Sciatic nerve (tissue), 2 donors: ENCODE data around the gene XAGE5. TPM values are rescaled to one million over a fixed set of nuclear protein-coding genes. Genes with fewer than 3 reads are reported as not detected.
"Not testable (repeated sequence)": the region's sequence is repeated elsewhere in the genome, so short reads cannot be mapped to it uniquely, and the experiment has no call there.

Source experiments
- ATAC-seq: fragments of 200-7000 bp; cut with Tn5 transposase; one replicate; pipeline ENCODE4 v1.9.1; 2020; ENCODE audit warnings: mild to moderate bottlenecking, moderate library complexity
- DNase-seq: peaks from one replicate; pipeline ENCODE4 v3.0.0-alpha.2; 2020; ENCODE audit warnings: low spot score
- intact Hi-C: fragments of 100-400 bp; cut with DNase I; formaldehyde crosslinking; loops from one replicate; pipeline ENCODE4 v1.14.2; 2022
- total RNA-seq: library from RNA; stranded (reverse); fragmentation: NEBNext Ultra II Directional; extraction: Animal tissue kit (Norgen Biotek cat#: 25700); gene quantifications from one replicate; pipeline ENCODE4 v1.2.1, GENCODE V29; 2021
- donor health status: DM: no; HTN: no; CAD: no.
- donor health status: DM: no; HTN: no; CAD: no.

The XAGE5 gene
- not detected for total RNA-seq

DNA sequence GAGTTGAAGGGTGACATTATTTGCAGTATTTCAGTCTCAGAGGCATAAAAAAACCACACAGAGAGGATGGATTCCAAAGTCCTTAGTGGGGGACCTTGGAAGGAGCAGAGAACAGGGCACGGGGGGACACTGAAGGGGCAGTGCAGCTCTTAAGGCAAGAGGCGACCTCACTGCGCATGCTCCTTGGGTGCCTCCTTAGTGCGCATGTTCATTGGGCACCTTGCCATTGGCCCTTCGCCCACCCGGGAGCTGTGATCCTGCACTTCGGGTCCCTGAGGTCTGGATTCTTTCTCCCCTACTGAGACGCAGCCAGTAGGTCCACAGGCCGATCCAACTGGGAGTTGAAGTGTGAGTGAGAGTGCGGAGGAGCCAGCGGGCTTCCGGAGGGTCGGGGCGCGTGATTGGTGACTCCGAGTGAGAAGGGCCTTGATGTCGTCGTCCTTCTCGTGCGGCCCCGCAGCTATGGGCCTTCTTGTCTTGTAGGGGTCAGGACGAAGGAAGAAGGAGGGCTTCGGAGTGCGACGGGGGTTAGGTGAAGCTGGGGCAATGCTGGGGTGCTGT lies at the start of gene XAGE5:
XAGE5 (plus strand) TSS at position 223 of the 561 bp plus-strand sequence. CDS start 1,280 bp downstream, outside the sequence.
- DNase-seq = no peak
- intact Hi-C loops = no loop called here
- no peak for ATAC-seq

DNA sequence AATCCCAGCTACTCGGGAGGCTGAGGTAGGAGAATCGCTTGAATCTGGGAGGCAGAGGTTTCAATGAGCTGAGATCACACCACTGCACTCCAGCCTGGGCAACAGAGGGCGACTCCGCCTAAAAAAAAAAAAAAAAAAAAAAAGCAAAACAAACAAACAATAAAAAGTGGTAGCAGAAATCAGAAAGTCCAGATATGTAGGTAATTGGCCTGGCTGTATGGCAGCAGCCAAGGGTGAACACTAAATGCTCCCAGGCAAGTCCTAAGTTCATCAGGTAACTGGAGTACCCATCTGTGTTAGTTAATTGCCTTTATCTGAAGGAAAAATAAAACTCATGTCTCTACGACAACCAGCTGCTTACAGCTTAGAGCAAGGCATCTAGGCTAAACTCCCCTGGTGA lies 45.1 kb upstream of the XAGE5 start:
- intact Hi-C loops, DNase-seq, ATAC-seq: not testable (repeated sequence)

- intact Hi-C loops, ATAC-seq, DNase-seq: not testable (repeated sequence)
Observed at GRCh38 chrX:52773504-52773903, 37.6 kb upstream of the XAGE5 start.

- DNase-seq, intact Hi-C loops, ATAC-seq: not testable (repeated sequence)
Observed at GRCh38 chrX:52797327-52797726, 13.8 kb upstream of the XAGE5 start, which contains the start of gene SPANXN5. SPANXN5 (minus strand) TSS chrX:52797427; CDS start chrX:52797348, 79 bp downstream.

GRCh38 chrX:52804876-52805275 lies 6.2 kb upstream of the XAGE5 start:
- ATAC-seq, DNase-seq: not testable (repeated sequence)

GRCh38 chrX:52819788-52820187 lies 8.7 kb downstream of the XAGE5 start:
- ATAC-seq (no peak), DNase-seq (no peak)
- intact Hi-C loops = no loop called here

More at GRCh38 chrX:52804876-52805275, 6.2 kb upstream of the XAGE5 start:
- intact Hi-C loops = not testable (repeated sequence)

GRCh38 chrX:52821079-52821760 lies 10.1 kb downstream of the XAGE5 start:
- intact Hi-C loops = no loop called here
- no peak for DNase-seq
- no peak for ATAC-seq

DNA sequence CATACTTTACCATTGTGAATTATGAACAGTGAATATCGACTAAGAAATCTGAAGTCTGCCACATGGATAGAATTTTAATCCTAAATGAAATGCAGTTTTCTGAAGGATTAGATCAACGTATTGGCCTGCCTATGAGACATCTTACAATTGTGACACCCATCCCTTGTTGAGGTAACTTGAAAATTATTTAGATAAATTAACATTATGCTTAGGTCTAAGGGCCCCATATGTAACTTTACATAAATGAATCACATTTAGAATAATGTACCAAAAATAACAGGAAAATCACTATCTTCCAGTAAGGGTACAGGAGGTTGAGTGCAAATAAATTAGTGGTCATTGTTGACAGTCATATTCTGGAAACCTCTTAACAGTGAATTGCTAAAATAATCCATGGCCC lies 13.5 kb downstream of the XAGE5 start:
- intact Hi-C loops = no loop called here
- ATAC-seq (no peak), DNase-seq (no peak)

- no peak for DNase-seq
- intact Hi-C loops = no loop called here
- no peak for ATAC-seq
Observed at GRCh38 chrX:52830551-52830950, 19.5 kb downstream of the XAGE5 start.

- intact Hi-C loops = no loop called here
- ATAC-seq = no peak
Observed at GRCh38 chrX:52839137-52839536, 28.1 kb downstream of the XAGE5 start.

GRCh38 chrX:52843619-52844018 lies 32.5 kb downstream of the XAGE5 start:
- DNase-seq, intact Hi-C loops, ATAC-seq: not testable (repeated sequence)

More at GRCh38 chrX:52839137-52839536, 28.1 kb downstream of the XAGE5 start:
- no peak for DNase-seq

GRCh38 chrX:52852110-52852860 lies 41.2 kb downstream of the XAGE5 start:
- ATAC-seq (no peak), DNase-seq (no peak)
- intact Hi-C loops = no loop called here

DNA sequence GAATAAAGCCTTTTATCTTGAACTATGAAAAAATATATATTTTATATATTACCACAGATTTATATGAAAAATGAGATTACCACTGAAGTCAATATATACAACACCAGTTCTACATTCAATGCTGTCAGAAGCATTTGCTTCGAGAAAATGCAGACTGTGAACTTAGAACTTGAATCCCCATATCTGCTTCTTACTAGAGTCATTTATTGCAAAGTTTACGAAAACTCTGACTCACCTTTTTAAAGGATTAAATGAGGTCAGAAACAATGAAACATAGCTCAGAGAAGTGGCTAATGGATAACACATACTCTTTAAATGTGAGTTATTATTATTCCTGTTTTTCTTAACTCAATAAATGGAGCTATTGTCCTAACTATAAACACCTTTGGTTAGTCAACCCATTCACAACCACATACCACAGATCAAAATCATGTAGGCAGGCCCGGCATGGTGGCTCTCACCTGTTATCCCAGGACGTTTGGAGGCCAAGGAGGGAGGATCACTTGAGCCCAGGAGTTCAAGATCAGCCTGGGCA lies 46.0 kb downstream of the XAGE5 start:
- intact Hi-C loops, ATAC-seq, DNase-seq: not testable (repeated sequence)

DNA sequence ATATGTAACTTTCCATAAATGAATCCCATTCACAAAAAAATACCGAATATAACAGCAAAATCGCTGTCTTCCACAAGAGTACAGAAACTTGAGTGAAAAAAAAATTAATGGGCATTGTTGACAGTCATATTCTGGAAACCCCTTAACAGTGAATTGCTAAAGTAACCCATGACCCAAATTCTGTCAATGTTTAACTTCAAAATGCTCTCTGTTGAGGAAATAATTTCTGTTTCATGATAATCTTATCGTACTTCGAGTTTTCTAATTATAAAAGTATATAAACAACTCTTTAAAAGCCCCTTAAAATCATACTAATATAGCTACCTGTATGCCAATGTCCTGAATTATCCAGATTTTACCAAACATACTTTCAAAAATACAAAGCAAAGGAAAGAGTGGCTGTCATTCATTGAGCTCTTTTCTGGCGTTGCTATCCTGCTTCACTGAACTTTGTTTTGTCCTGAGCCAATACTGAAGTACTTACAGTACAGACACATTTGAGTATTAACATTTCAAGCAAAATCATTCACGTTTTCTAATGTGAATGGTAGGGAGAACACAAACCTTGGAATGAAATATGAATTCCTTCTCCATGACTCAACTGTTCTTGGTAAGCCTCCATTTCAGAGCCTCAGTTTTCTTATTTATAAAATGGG lies 54.4 kb downstream of the XAGE5 start:
- ATAC-seq = no peak
- intact Hi-C loops = no loop called here

More for the DNA sequence above, 54.4 kb downstream of the XAGE5 start:
- no peak for DNase-seq

Other genes with a start within 250 kb of the XAGE5 start
- not detected for gene SSX7, start 156.4 kb upstream of the XAGE5 start, total RNA-seq
- not detected for gene SSX2, start 104.1 kb upstream of the XAGE5 start, total RNA-seq
- gene SSX2B, start 60.0 kb upstream of the XAGE5 start, total RNA-seq = not detected
- gene SPANXN5, start 13.9 kb upstream of the XAGE5 start, total RNA-seq = not detected
- not detected for gene XAGE3, start 56.8 kb downstream of the XAGE5 start, total RNA-seq
- gene FAM156B, start 86.0 kb downstream of the XAGE5 start, total RNA-seq = 21.3 TPM
- gene FAM156A, start 147.2 kb downstream of the XAGE5 start, total RNA-seq = 30.1 TPM
- gene GPR173, start 237.5 kb downstream of the XAGE5 start, total RNA-seq = 13.2 TPM